Measurements from ENCODE around the gene FLVCR2. TPM values are rescaled to one million over a fixed set of nuclear protein-coding genes. Genes with fewer than 3 reads are reported as not detected.

Gene FLVCR2
- total RNA-seq, 6 donors from 2014 or later = 19.4 to 41.3 (median 31.8) TPM

GRCh38 chr14:75653563-75653962 is 75.1 kb downstream of the FLVCR2 start:
- no peaks in the 10 kb centered on the region for H3K27me3 ChIP-seq
- peaks cover 20 to 71% (median 55%) of the 10 kb centered on the region in 4 donors for H3K36me3 ChIP-seq
- H3K4me3 ChIP-seq = no peak overlapping the region
- DNase-seq (no peak), ATAC-seq (ENCODE audit: low FRiP score in 2 of 2) (no peak)
- 89 to 94% methylated on average over 1 of the region's 1 CpG for WGBS, 2 donors
- TF ChIP-seq EP300 (IDR thresholded peaks at IDR 0.05) = no peak
- TF ChIP-seq POLR2A (IDR thresholded peaks at IDR 0.05) = no peak
- no peak for TF ChIP-seq CTCF (IDR thresholded peaks at IDR 0.05)
- TF ChIP-seq POLR2AphosphoS5 (IDR thresholded peaks at IDR 0.05) = no peak
- H3K4me1 ChIP-seq = peaks cover 0 to 11% (median 2%) of the 10 kb centered on the region in 4 donors
- H3K27ac ChIP-seq = no peak overlapping the region
- H3K9me3 ChIP-seq = no peaks in the 10 kb centered on the region

GRCh38 chr14:75654127-75654732 is 75.8 kb downstream of the FLVCR2 start:
- TF ChIP-seq EP300 (IDR thresholded peaks at IDR 0.05) (no peak), CTCF (IDR thresholded peaks at IDR 0.05) (peak; percentile 85 to 93 (median 90)), POLR2A (IDR thresholded peaks at IDR 0.05) (no peak)
- ATAC-seq (ENCODE audit: low FRiP score in 2 of 2) = peak; percentile 88 to 93
- Histone ChIP-seq H3K27ac (no peak overlapping the region), H3K36me3 (peaks cover 20 to 68% (median 54%) of the 10 kb centered on the region in 4 donors), H3K4me3 (no peak overlapping the region), H3K9me3 (no peaks in the 10 kb centered on the region), H3K27me3 (no peaks in the 10 kb centered on the region), H3K4me1 (peaks cover 0 to 11% (median 4%) of the 10 kb centered on the region in 4 donors)
- 8 to 11% methylated on average over 4 of the region's 4 CpGs for WGBS, 2 donors
- DNase-seq = peak in 1 of 2 donors; percentile 85

- no peaks in the 10 kb centered on the region for H3K9me3 ChIP-seq
- DNase-seq = no peak
- H3K36me3 ChIP-seq = peaks cover 17 to 57% (median 45%) of the 10 kb centered on the region in 4 donors
- no peak for ATAC-seq (ENCODE audit: low FRiP score in 2 of 2)
- TF ChIP-seq POLR2A (IDR thresholded peaks at IDR 0.05) = no peak
- no peak for TF ChIP-seq CTCF (IDR thresholded peaks at IDR 0.05)
- no peak for TF ChIP-seq EP300 (IDR thresholded peaks at IDR 0.05)
- no peak for TF ChIP-seq POLR2AphosphoS5 (IDR thresholded peaks at IDR 0.05)
- 0% methylated on average over 1 of the region's 1 CpG for WGBS, 2 donors
- H3K27ac ChIP-seq = no peak overlapping the region
- peaks cover 0 to 17% (median 11%) of the 10 kb centered on the region in 4 donors for H3K4me1 ChIP-seq
- H3K27me3 ChIP-seq = no peaks in the 10 kb centered on the region
- H3K4me3 ChIP-seq = no peak overlapping the region
Measured at GRCh38 chr14:75655235-75655634, 76.8 kb downstream of the FLVCR2 start.

GRCh38 chr14:75657331-75657730 is 78.9 kb downstream of the FLVCR2 start:
- Histone ChIP-seq H3K4me3 (no peak overlapping the region), H3K4me1 (peaks cover 7 to 23% (median 19%) of the 10 kb centered on the region in 4 donors), H3K27me3 (no peaks in the 10 kb centered on the region), H3K9me3 (no peaks in the 10 kb centered on the region), H3K27ac (no peak overlapping the region), H3K36me3 (peaks cover 3 to 37% (median 26%) of the 10 kb centered on the region in 4 donors)
- DNase-seq (no peak), ATAC-seq (ENCODE audit: low FRiP score in 2 of 2) (no peak)
- whole genome bisulfite sequencing, 2 donors = 70 to 74% methylated on average over 4 of the region's 4 CpGs
- no peak for TF ChIP-seq EP300 (IDR thresholded peaks at IDR 0.05)
- no peak for TF ChIP-seq POLR2A (IDR thresholded peaks at IDR 0.05)

- Histone ChIP-seq H3K27ac (no peak overlapping the region), H3K9me3 (no peaks in the 10 kb centered on the region), H3K36me3 (peaks cover 7 to 26% (median 21%) of the 10 kb centered on the region in 4 donors), H3K4me3 (peak overlapping the region in 1 of 4 donors; percentile 88), H3K4me1 (peaks cover 9 to 25% (median 21%) of the 10 kb centered on the region in 4 donors), H3K27me3 (no peaks in the 10 kb centered on the region)
- no peak for ATAC-seq (ENCODE audit: low FRiP score in 2 of 2)
- TF ChIP-seq EP300 (IDR thresholded peaks at IDR 0.05) (no peak), POLR2AphosphoS5 (IDR thresholded peaks at IDR 0.05) (no peak), POLR2A (IDR thresholded peaks at IDR 0.05) (no peak), CTCF (IDR thresholded peaks at IDR 0.05) (no peak)
- 97 to 100% methylated on average over 2 of the region's 2 CpGs for WGBS, 2 donors
- no peak for DNase-seq
Measured at GRCh38 chr14:75658957-75659356, 80.5 kb downstream of the FLVCR2 start.
